ENCODE measurements around the gene CAMKK1. TPM values are rescaled to one million over a fixed set of nuclear protein-coding genes. Genes with fewer than 3 reads are reported as not detected.

The CAMKK1 gene
- total RNA-seq, 8 experiments from 2014 or later, result 2.2 to 7.7 (median 5.1) TPM

DNA sequence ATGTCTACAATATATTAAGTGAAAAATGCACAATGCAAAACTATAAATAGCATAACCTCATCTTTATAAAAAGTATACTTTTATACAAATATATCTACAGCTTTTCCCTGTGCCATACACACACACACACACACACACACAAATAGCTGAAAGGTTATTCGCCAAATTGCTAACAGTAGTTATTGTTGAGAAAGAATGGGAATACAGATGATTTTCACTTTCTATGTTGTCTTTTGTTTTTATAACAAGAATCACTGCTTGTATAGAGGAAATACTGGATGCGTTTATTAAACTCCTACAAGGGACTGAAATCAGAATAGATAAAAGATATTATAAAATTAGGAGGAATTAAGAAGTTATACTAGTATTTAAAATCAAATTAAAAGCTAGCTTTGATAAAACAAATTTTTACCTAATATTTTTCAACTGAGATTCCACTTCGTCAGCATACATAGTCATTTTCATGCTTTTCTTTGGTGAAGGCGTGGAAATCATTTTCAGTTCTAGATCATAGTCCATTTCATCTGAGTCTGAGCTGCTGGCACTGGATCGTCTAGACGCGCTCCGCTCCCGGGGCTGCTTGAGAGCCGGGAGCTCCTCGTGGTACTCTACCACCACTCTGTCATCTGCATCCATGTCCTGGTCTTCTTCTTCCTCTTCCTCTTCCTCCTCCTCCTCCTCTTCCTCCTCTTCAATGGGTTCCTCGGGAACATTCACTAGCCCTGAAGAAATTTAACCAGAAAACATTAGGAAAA, 74.8 kb downstream of the CAMKK1 start:
- in situ Hi-C loops (cut with MboI; ENCODE audit: low pct_unique_long_range_greater_than_20kb in 2 of 9, low sequenced_read_pairs in 9 of 9, unreplicated experiment in 9 of 9), result no loop called here
- no peak overlapping the region for H3K27ac ChIP-seq
- H3K4me3 ChIP-seq, result no peak overlapping the region
- 88 to 100% (median 93%) methylated on average over 1 to 12 of the region's 12 CpGs for WGBS, 10 experiments
- no peaks in the 10 kb centered on the region for H3K4me1 ChIP-seq (replicated peaks in 1 of 2)
- no peak for ATAC-seq (replicated peaks in 6 of 8)

DNA sequence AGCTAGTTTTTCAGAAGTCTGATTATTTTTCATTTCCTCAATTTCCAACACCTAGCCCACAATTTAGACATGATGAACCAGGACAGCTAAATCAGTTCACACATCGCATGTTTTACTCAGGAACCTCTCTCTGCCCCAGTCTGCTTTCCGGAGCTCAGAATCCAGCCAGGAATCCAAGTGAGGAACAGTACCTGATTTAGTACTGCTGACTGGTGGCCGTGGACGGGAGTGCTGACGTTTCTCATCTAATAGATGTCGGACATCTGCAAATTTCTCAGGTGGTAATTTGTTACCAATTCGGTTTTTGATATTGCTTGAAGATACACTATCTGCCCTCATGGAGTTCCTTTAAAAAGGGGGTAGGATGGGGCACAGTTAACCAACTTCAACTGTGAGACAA, 76.9 kb downstream of the CAMKK1 start:
- in situ Hi-C loops (cut with MboI; ENCODE audit: low pct_unique_long_range_greater_than_20kb in 2 of 9, low sequenced_read_pairs in 9 of 9, unreplicated experiment in 9 of 9), result no loop called here
- ATAC-seq (replicated peaks in 6 of 8), result no peak

DNA sequence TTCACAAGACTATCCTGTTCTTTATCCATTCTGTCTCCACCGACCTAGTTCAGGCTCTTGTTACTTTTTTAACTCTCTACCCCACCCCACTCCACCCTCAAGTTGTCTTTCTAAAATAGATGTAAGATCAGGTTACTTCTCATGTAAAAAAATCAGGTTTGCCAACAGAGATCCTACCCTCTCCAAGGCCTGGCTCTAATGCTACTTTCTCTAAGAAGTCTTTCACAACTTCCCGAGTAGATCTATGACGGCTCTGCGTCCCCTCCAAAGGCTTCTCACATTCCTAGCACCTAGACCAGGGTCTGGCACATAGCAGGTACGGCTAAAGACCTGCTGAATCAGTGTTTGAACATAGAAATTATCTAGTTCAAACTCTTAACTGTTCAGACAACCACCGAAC, 77.7 kb downstream of the CAMKK1 start:
- in situ Hi-C loops (cut with MboI; ENCODE audit: low pct_unique_long_range_greater_than_20kb in 2 of 9, low sequenced_read_pairs in 9 of 9, unreplicated experiment in 9 of 9), result no loop called here
- 60 to 100% (median 92%) methylated on average over 1 to 6 of the region's 6 CpGs; no CpG with 5 or more reads in 1 of the 10 experiments for WGBS, 10 experiments
- Histone ChIP-seq H3K4me3 (no peak overlapping the region), H3K27ac (no peak overlapping the region), H3K4me1 (replicated peaks in 1 of 2) (no peaks in the 10 kb centered on the region)
- no peak for ATAC-seq (replicated peaks in 6 of 8)

More for the DNA sequence above, 76.9 kb downstream of the CAMKK1 start:
- H3K4me1 ChIP-seq (replicated peaks in 1 of 2), result no peaks in the 10 kb centered on the region
- no peak overlapping the region for H3K4me3 ChIP-seq
- H3K27ac ChIP-seq, result no peak overlapping the region
- 86 to 100% (median 92%) methylated on average over 1 to 6 of the region's 7 CpGs; no CpG with 5 or more reads in 1 of the 10 experiments for WGBS, 10 experiments

DNA sequence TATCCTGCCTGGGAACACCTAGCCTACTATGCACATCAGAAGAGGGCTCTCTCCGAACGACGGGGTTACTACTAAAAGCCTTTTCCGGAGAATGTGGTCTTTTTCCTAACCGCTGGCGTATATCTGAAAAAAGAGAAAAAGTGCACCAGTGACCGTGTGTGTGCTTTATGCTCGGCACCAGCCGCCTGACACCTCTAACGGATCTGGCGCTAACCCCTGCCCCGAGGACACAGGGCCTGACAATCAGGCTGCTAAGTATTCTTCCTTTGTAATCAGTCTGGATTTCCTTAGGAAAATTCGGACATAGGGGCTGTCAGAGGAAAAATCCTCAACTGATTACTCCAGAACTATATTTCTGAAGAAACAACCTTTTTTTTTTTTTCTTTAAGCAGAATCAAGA, 78.5 kb downstream of the CAMKK1 start:
- no peak overlapping the region for H3K27ac ChIP-seq

DNA sequence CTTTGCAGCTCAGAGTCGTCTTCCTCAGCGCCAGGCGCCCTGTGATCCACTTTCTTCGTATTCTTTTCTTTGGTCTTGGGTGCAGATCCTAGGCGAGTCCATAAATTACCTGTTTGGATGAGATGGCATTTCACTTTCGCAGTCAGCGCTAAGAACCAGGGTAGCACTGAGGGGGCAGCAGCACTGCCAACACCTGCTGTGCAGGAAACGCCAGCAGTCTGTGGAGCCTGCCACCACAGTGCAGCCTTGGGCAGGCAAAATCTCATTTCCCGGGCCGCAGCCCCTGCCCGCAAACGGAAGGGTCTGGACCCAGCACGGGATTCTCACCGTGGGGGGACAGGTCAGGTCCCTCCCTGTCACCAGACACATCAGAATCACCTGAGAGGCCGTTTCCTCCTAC, 79.7 kb downstream of the CAMKK1 start:
- no peak for ATAC-seq (replicated peaks in 6 of 8)
- H3K27ac ChIP-seq, result no peak overlapping the region
- in situ Hi-C loops (cut with MboI; ENCODE audit: low pct_unique_long_range_greater_than_20kb in 2 of 9, low sequenced_read_pairs in 9 of 9, unreplicated experiment in 9 of 9), result no loop called here
- H3K4me1 ChIP-seq (replicated peaks in 1 of 2), result no peaks in the 10 kb centered on the region
- no peak overlapping the region for H3K4me3 ChIP-seq
- 91 to 100% (median 97%) methylated on average over 1 to 8 of the region's 15 CpGs; no CpG with 5 or more reads in 4 of the 10 experiments for WGBS, 10 experiments

More for the DNA sequence above, 78.5 kb downstream of the CAMKK1 start:
- WGBS, 10 experiments, result 80 to 100% (median 95%) methylated on average over 1 to 13 of the region's 13 CpGs; no CpG with 5 or more reads in 2 of the 10 experiments
- in situ Hi-C loops (cut with MboI; ENCODE audit: low pct_unique_long_range_greater_than_20kb in 2 of 9, low sequenced_read_pairs in 9 of 9, unreplicated experiment in 9 of 9), result no loop called here
- no peaks in the 10 kb centered on the region for H3K4me1 ChIP-seq (replicated peaks in 1 of 2)
- no peak for ATAC-seq (replicated peaks in 6 of 8)
- no peak overlapping the region for H3K4me3 ChIP-seq

DNA sequence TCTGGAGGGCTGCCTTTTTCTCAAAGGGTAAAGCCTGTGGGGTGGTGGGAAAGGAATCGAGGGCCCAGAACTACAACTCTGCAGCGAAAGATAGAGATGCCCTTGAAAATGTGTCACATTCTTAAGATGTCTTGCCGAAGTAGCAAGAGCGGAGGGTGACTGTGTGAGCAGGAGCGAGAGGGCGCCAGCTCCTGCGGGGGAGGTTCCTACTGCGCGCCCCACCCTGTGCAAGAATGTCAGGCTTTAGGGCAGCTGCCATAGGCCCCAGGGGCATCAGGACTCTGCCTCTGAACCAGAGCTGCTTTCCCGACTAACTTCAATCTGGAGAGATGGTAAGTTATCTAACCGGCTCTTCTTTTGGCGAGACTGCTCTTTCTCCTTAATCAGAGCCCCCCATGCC, 80.1 kb downstream of the CAMKK1 start:
- Histone ChIP-seq H3K4me1 (replicated peaks in 1 of 2) (no peaks in the 10 kb centered on the region), H3K27ac (no peak overlapping the region), H3K4me3 (no peak overlapping the region)
- 40 to 100% (median 93%) methylated on average over 1 to 8 of the region's 12 CpGs; no CpG with 5 or more reads in 4 of the 10 experiments for WGBS, 10 experiments
- ATAC-seq (replicated peaks in 6 of 8), result peak in 1 of 8 experiments; percentile 34
- in situ Hi-C loops (cut with MboI; ENCODE audit: low pct_unique_long_range_greater_than_20kb in 2 of 9, low sequenced_read_pairs in 9 of 9, unreplicated experiment in 9 of 9), result no loop called here

DNA sequence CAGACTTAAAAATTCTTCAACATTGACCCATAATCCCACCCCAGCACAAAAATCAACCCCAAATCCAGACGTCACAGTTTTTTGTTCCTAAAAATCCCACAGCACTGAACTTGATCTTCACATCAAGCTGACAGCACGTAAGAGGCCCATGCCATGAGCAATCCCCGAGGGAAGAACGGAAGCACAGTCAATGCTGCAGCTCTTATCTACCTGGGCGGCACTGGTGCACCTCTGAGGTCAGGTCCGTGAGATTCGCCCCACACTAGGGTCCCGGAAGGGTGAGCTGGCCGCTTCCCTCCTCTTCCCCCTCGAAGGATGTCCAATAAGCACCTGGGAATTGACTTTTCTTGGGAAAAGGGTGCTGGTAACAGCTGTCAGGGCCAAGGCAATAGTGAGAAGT, 80.6 kb downstream of the CAMKK1 start:
- Histone ChIP-seq H3K4me1 (replicated peaks in 1 of 2) (no peaks in the 10 kb centered on the region), H3K27ac (no peak overlapping the region), H3K4me3 (no peak overlapping the region)
- WGBS, 10 experiments, result 72 to 97% (median 96%) methylated on average over 4 to 5 of the region's 10 CpGs; no CpG with 5 or more reads in 5 of the 10 experiments
- no peak for ATAC-seq (replicated peaks in 6 of 8)
- in situ Hi-C loops (cut with MboI; ENCODE audit: low pct_unique_long_range_greater_than_20kb in 2 of 9, low sequenced_read_pairs in 9 of 9, unreplicated experiment in 9 of 9), result no loop called here

Other genes starting within 250 kb of the CAMKK1 start
- 100 to 1,000 TPM in 2 of 8 experiments, 10 to 100 TPM in 6; 19.2 to 314 (median 43.5) TPM for gene TAX1BP3, start 224.5 kb downstream of the CAMKK1 start, total RNA-seq
- gene EMC6, start 224.2 kb downstream of the CAMKK1 start, total RNA-seq, result 10 to 100 TPM; 21.1 to 60.8 (median 38.2) TPM
- gene P2RX5, start 196.9 kb downstream of the CAMKK1 start, total RNA-seq, result 10 to 100 TPM in 2 of 8 experiments, 1 to 10 TPM in 4, under 1 TPM in 2; 0.88 to 20.9 (median 1.3) TPM
- 1 to 10 TPM in 4 of 8 experiments, under 1 TPM in 4; 0.43 to 8.5 (median 1.2) TPM for gene HASPIN, start 169.2 kb downstream of the CAMKK1 start, total RNA-seq
- gene ITGAE, start 91.9 kb downstream of the CAMKK1 start, total RNA-seq, result 10 to 100 TPM; 14.0 to 47.6 (median 22.3) TPM
- 10 to 100 TPM; 17.7 to 57.9 (median 33.7) TPM for gene NCBP3, start 46.8 kb downstream of the CAMKK1 start, total RNA-seq
- 1 to 10 TPM in 1 of 8 experiments, under 1 TPM in 5, not detected in 2; 0.05 to 1.2 (median 0.29) TPM for gene P2RX1, start 23.4 kb upstream of the CAMKK1 start, total RNA-seq
- 1 to 10 TPM in 4 of 8 experiments, under 1 TPM in 4; 0.07 to 3.9 (median 1.00) TPM for gene ATP2A3, start 71.4 kb upstream of the CAMKK1 start, total RNA-seq
- gene ZZEF1, start 250.0 kb upstream of the CAMKK1 start, total RNA-seq, result 10 to 100 TPM; 19.5 to 47.7 (median 29.1) TPM

Measured in motor neuron (in vitro differentiated cells).